HG02870 (cell line): ENCODE data around the gene SASS6.

Experiments
- ATAC-seq: cut with Tn5 transposase; IDR thresholded peaks from one replicate; pipeline ENCODE4 v1.9.1; 2021; ENCODE audit warnings: mild to moderate bottlenecking, moderate library complexity; ENCODE audit not compliant: unreplicated experiment

SASS6 gene, protein sequence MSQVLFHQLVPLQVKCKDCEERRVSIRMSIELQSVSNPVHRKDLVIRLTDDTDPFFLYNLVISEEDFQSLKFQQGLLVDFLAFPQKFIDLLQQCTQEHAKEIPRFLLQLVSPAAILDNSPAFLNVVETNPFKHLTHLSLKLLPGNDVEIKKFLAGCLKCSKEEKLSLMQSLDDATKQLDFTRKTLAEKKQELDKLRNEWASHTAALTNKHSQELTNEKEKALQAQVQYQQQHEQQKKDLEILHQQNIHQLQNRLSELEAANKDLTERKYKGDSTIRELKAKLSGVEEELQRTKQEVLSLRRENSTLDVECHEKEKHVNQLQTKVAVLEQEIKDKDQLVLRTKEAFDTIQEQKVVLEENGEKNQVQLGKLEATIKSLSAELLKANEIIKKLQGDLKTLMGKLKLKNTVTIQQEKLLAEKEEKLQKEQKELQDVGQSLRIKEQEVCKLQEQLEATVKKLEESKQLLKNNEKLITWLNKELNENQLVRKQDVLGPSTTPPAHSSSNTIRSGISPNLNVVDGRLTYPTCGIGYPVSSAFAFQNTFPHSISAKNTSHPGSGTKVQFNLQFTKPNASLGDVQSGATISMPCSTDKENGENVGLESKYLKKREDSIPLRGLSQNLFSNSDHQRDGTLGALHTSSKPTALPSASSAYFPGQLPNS

DNA sequence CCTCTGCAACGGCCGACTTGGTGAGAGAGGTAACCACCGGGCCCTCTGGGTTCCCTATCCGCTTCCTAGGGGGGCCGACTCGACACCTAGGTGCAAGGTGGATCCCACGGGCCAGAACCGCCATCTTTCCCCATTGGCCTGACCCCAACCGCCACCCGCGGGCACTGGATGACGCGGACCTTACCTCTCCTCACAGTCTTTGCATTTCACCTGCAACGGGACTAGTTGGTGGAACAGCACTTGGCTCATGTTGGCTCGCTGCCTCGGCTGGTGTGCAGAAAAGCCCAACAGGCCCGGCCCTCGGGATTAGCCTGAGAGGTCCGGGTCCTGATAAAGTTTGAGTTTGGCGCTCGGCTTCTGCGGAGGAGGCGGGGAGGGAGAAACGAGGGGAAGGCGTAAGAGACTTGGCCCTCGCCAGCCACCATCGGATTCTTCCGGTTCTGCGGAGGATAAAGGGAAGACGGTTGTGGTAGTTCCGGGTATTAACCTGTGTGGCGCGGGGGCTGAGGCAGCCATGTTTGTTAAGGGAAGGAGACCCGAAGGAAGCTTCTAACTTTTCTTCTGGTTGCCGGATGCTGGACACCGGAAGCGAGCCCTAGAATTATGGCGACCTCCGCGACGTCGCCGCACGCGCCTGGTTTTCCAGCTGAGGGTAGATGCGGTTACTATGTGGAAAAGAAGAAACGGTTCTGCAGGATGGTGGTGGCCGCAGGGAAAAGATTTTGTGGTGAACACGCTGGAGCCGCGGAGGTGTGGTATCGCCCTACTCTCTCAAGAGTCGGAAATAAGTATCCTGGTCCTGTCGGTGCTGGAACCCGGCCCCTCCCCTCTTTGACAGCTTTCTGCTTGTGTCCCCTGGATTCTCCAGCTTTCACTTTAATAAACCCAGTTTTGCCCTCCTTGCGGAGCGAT lies at the start of gene SASS6, which contains the start of gene TRMT13:
Gene SASS6, minus strand, starts transcription at position 365 of the 912 bp plus-strand sequence. Its CDS starts 116 bp downstream, at position 249.
Gene TRMT13, plus strand, starts transcription at position 598 of the 912 bp plus-strand sequence. Its CDS starts 6 bp downstream, at position 604.
- ATAC-seq, result peak; percentile 85

DNA sequence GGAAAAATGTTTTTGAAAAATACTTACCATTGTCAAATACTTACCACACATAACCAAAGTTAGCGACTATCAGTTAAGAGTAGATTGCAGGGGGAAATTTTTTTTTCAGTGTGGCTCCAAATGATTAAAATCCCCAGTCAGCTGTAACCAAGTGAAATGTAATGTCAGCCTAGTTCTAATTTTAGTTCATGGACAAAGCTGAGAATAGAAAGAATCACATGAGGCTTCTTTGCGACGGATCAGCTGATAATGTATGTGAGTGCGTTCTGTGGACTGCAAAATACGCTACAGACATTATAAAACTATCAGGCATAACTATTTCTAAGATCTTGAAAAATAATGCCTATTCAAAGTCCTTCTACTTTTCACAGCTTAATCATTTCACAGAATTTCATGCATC lies 45.4 kb upstream of the SASS6 start, which contains the start of gene LRRC39:
Gene LRRC39, minus strand, starts transcription at position 166 of the 400 bp plus-strand sequence. CDS start 9,740 bp downstream, outside the sequence.
- ATAC-seq, result no peak

DNA sequence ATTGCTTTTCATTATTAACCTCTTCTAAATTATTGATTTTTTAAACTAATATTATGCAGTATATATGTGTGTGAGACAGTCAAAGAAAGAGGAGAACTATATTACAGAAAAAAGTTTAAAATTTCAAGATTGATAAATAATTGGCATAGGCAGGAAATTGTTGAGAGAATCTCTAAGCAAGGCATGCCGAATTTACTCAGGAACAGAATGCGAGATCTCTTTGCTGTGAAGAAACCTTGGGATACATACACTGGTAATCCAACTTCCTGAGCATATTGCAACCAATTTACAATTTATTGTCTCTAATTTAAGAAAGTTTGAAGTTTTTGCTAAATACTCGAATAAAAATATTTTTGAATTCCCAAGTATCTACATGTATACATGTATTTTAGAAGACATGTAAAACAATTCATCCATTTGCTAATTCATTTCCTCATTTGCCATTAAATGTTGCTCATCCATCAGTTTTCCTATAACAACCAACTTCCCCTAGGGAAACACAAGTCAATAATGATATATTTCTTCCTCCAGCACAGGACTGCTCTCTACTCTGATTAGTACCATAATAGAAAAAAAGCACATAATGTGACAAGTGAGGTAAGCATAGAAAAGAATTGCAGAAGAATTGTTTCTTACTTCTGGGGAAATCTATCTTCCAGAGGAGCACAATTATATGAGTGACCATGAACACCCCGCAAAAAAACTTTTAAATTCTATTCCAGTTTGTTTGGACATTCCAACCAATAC lies 44.7 kb upstream of the SASS6 start:
- no peak for ATAC-seq

DNA sequence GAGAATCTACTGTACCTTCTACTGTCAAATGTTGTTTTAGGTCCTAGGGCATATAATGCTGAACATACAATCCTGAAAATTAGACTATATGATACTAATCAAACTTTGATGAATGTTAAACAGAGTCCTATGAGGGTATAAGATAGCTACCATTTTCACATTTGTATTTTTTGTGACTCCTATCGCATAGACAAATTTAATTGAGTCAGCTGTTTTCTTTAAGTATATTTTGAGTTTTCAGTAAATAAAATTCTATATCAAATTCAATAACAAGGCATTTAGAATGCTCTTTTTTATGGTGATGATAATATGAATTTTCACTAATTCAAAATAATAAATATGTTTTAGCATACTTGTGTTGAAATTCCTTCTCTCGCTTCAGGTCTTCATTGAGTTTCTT lies 35.3 kb upstream of the SASS6 start:
- no peak for ATAC-seq

DNA sequence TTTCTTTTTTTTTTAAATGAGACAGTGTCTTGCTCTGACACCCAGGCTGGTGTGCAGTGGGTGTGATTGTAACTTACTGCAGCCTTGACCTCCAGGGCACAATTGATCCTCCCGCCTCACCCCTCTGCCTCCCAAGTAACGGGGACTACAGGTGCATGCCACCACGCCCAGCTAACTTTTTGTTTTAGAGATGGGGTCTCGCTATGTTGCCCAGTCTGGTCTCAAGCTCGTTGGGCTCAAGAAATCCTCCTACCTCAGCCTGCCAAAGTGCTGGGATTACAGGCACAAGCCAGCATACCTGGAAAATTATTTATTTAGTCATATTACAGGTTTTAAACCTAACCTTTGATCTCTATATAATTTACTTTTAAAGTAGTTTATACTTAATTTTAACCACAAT lies 32.0 kb upstream of the SASS6 start:
- ATAC-seq, result no peak

DNA sequence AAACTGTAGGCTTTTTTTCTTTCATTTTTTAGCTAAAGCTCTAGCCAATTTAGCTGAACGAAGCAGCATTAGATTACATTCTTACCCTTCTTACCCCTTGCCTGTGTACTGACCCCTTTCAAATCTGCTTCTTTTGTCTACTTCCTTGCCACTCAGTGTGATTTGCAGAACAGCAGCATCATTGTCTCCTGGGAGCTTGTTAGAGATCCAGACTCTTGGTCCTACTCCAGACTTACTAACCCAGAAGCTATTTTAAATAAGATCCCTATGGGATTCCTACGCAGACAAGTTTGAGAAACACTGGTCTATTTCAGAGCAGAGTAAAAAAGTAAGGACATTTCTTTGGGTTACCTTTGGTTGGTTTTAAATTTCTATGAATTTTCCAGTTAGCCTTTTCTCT lies 31.5 kb upstream of the SASS6 start:
- ATAC-seq, result no peak

DNA sequence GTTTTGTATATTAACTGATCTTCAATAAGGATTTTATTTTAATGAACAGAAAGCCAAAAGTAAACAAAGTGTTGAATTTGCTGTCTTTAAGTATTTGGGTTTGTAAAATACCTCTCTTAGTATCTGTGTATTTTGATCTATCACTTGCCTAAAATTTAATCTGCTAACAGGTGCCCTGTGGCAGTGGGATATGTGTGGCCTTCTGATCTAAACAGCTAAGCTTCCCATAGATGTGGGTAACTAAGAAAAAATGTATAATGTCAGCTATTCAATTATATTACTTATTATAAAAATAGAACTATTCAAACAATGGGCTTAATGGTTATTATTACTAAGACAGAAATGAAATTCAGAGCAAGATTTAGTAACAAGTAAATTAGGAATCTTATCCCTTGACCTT lies 30.2 kb upstream of the SASS6 start:
- no peak for ATAC-seq

DNA sequence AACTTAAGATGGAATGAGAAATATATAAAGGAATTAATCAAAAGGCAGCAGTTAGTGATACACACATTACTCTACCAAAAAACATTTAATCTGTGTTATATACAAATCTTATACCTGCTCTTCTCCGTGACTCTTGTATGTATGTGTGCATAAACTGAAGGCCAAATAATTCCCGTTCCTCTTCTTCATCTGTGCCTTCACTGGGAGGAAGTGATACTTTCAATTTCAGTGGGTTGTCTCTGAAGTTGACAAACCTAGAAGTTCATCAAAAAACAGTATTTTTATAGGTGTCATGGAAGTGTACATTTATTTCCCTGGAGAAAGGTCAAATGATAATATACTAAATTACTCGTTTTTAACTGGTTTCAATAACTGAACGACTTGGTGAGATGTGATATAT lies 19.5 kb upstream of the SASS6 start:
- ATAC-seq, result peak; percentile 97

DNA sequence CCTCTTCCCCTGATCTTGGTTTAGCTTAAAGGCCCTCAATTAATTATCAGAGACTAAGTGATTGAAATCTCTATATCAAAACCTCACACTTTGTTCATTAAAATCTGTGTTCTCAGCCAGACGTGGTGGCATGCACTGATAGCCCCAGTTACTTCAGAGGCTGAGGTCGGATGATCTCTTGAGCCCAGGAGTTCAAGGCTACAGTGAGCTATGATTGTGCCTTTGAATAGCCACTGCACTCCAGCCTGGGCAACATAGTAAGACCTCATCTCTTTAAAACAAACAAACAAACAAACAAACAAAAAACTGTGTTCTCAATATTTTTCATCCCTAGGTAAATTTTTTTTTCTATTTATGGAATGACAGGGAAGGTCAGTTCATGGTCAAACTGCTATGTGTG lies 18.9 kb upstream of the SASS6 start:
- ATAC-seq, result no peak

DNA sequence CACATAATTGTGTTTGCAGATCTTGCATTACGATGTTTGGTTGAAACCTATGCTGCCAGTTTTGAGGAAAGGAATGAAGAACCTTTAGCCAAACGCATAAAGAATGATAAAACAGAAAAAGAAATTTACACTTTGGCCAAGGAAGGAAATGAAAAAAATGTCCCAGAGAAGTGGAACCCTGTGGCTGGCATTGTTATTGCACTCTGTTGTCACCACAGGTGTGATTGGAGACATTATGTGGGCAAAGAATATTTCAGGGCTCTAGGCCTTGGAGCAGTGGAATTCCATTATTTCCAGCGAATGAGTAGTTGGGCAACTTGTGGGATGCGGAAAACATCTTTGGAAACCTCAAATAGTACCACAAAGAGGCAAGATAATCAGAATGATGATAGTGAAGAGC lies 15.1 kb upstream of the SASS6 start:
- no peak for ATAC-seq

DNA sequence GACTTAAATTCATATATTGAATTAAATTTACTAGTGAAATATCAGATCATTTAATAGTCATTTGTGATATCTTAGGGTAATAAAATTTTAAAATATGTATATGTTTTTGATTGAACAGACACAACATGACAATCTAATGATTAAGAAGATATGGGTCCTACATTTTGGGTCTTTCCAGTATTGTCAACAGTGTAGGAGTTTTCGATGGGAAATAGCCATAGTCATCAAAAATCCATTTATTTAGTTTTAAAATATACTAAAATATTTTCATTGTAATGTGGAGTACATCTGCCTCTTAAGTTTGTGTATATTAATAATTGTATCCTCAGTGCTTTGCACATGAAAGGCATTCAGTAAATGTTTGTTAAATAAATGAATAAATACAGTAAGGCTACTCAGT lies 14.2 kb upstream of the SASS6 start:
- ATAC-seq, result no peak

DNA sequence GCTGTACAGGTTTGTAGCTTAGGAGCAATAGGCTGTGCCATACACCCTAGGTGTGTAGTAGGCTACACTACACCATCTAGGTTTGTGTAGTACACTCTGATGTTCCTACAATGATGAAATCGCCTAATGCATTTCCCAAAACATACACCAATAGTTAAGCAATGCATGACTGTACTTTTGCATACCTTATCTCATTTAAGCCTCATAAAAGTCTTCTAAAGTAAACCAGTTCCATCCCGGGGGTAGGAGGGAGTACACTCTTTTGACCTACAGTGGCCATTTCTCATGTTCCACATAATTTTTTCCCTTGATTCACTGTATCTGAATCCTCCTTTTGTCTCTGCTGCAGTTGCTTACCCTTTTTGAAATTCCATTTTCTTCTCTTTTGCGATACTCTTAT lies 12.4 kb upstream of the SASS6 start:
- no peak for ATAC-seq

DNA sequence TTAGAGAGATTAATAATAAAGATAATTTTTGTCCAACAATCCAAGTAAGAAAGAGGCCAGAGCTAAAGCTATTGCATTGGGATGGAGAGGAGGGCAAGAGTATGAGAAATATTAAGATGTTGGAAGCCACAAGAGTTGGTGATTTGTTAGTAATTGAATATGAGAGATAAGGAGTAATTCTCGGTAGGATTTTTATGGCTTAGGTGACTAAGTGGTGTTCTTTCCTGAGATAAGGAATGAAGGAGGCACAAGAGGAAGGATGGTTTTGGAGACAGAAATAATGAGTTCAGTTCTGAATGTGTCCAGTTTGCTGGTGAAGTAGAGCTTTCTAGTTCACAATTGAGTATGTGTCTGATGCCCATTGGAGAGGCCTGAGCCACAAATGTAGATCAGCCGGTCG lies 9.6 kb upstream of the SASS6 start:
- no peak for ATAC-seq

DNA sequence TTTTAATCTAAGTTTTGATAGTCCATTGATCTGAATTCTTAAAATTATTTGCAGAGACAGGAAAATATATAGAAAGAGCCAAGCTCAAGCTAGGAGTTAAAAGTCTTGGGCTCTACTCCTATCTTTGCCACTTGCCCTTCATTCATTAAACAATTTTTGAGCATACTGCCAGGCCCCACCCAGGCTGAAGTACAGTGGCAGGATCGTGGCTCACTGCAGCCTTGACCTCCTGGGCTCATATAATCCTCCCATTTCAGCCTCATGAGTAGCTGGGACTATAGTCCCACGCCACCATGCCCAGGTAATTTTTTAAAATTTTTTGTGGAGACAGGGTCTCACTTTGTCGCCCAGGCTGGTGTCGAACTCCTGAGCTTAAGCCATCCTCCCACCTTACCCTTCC lies 8.5 kb upstream of the SASS6 start:
- ATAC-seq, result no peak

DNA sequence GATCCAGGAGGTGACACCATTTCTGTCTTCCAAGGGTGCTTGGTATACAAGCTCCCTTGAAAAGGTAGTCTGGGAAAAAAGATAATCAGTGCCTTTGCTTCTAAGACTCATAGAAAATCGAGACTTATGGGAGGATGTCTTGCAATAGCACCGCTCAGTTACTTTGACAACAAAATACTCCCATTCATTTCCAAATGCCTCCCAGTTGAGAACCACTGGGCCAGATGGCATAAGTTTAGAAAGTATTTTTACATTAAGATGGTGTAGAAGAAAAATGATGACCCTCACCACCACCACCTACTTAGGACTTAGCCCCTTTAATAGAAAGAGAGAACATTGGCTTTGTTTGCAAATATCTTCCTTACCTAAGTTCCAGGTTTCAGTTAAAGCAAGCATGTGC lies 4.9 kb upstream of the SASS6 start:
- no peak for ATAC-seq

DNA sequence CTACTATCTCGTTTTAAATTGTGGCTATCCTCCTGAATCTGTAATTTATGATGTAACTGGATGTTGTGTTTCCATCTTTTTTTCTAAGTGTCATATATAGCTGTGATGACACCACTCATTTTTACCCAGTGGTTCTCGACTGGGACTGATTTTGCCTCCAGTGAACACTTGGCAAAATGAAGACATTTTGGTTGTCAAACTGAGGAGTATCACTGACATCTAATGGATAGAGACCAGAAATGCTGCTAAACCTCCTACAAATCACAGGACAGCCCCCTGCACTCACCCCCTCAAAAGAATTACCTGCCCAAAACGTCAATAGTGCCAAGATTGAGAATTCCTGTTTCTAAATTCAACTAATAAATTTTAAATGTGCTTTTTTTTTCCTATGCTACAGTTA lies 2.1 kb upstream of the SASS6 start:
- no peak for ATAC-seq

DNA sequence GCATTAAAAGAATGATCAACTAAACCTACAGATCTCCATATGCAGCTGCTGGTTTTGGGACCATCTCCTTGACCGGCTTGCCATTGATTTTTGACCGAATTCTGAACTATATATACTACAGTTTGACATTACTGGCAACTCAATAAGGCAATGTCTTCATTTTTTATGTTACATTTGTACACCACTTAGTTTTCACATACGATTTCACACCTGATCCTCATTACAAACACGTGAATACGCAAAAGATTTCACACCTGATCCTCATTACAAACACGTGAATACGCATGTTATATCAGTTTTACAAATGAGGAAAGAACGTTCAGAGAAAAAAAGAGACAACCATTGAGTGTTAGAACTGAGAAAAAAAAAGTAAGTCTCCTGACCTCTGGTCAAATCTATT lies 1.1 kb downstream of the SASS6 start:
- no peak for ATAC-seq

DNA sequence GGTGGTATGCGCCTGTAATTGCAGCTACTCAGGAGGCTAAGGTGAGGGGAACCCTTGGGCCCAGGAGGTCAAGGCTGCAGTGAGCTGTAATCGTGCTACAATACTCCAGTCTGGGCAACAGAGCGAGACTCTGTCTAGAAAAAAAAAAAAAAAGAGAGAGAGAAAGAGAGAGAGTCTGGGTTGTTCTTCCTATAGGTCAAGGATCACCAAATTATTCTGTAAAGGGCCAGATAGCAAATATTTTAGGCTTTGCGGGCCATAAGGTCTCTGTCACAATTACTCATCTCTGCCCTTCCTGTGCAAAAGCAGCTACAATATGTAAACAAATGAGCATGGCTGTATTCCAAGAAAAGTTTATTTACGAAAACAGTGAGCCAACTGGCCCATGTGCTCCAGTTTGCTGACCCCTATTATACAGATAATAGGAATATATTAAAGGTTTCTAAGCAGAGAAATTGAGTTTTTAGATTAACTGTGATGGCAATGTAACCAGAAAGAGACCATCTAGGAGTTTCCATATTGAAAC lies 2.1 kb downstream of the SASS6 start:
- ATAC-seq, result no peak

DNA sequence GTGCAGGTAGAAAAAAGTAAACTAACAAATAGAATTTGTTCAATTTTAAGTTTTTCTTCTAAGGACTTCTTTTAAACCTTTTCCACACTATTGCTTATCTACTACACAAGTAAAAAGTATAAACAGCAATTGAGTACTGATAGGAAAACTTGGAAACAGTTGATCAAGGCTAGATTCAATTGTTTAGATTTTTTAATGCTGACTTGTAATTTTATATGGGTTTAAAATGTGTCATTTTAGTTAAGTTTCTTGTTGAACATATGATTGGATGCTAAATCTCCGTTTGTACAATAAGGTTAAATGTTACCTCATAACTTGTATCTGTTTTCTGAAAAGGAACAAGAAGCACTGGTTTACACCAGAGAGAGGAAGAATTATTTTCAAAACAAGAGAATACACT lies 5.5 kb downstream of the SASS6 start:
- ATAC-seq, result no peak

DNA sequence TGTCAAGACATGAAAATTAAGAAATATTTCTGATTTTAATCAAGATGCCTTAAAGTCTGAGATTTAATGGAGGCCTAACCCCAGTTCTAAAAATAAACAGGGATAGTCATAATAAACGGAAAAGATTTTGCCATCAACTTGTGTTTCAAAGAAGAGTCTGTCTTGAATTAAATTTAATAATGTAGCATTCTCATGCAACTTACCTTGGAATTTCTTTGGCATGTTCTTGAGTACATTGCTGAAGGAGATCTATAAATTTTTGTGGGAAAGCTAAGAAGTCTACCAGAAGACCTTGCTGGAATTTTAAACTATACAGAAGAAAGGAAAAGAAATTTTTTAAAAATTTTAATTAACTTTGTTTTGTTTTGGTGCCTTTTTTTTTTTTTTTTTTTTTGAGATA lies 10.6 kb downstream of the SASS6 start:
- ATAC-seq, result no peak
